Adrenal gland (tissue), 12 donors: ENCODE results near the gene NNMT. TPM values are rescaled to one million over a fixed set of nuclear protein-coding genes. Genes with fewer than 3 reads are reported as not detected.
A peak's percentile ranks its signal among the peaks of the same experiment; 100 is the strongest.

Source experiments
- DNase-seq, 7 donors: peaks; one replicate each; pipeline ENCODE4 v3.0.0-alpha.2; 2019 to 2020
- H3K27ac ChIP-seq, 5 donors: fragments of 200-600 bp; sonication (generic) in 4 of 5; 1 replicate in 3 of 5; 2 replicates in 2 of 5; pipeline versions ENCODE4 v1.5.1 to v1.8.0; 2016 to 2020; ENCODE audit warnings: mild to moderate bottlenecking in 1 of 5
- H3K27me3 ChIP-seq: fragments of 200-600 bp; 2 replicates; pipeline ENCODE4 v1.8.0; 2021
- H3K36me3 ChIP-seq, 2 donors: fragments of 200-600 bp; replicated peaks in 1 of 2; 1 replicate in 1 of 2; 2 replicates in 1 of 2; pipeline versions ENCODE4 v1.5.1 to v1.8.0; 2018 to 2022
- H3K4me1 ChIP-seq, 2 donors: fragments of 200-600 bp; replicated peaks in 1 of 2; 1 replicate in 1 of 2; 2 replicates in 1 of 2; pipeline versions ENCODE4 v1.5.1 to v1.8.0; 2018 to 2021
- H3K4me3 ChIP-seq, 4 donors: fragments of 200-600 bp; sonication (generic) in 3 of 4; one replicate each; pipeline ENCODE4 v1.5.1; 2016 to 2018
- H3K9me3 ChIP-seq, 3 donors: fragments of 200-600 bp; sonication (generic) in 1 of 3; replicated peaks in 1 of 3; 1 replicate in 2 of 3; 2 replicates in 1 of 3; pipeline versions ENCODE4 v1.5.1 to v1.8.0; 2016 to 2021
- CTCF ChIP-seq, 6 experiments: fragments of 450-650 bp in 4 of 6; fragments of 200-600 bp in 2 of 6; sonication (generic) in 1 of 6; IDR thresholded peaks; 1 replicate in 5 of 6; 2 replicates in 1 of 6; pipeline versions ENCODE4 v1.5.1 to v1.8.0; 2016 to 2021; ENCODE audit warnings: antibody characterized with exemption in 6 of 6, mild to moderate bottlenecking in 2 of 6, moderate library complexity in 1 of 6
- POLR2A ChIP-seq, 2 donors: fragments of 450-650 bp; IDR thresholded peaks; one replicate each; pipeline ENCODE4 v1.6.1; 2017; ENCODE audit warnings: antibody characterized with exemption in 2 of 2, mild to moderate bottlenecking in 2 of 2, moderate library complexity in 1 of 2
- WGBS, 4 donors: extraction: QIAGEN DNeasy Blood & Tissue Kit in 2 of 4; methylation state at CpG; one replicate each; pipeline versions ENCODE4 v1.1.5 to v1.1.7; 2013 to 2017; 5-methylcytosine and 5-hydroxymethylcytosine counted together
- intact Hi-C, 2 donors: fragments of 100-400 bp; cut with DNase I; formaldehyde crosslinking; loops; one replicate each; pipeline versions ENCODE4 v1.14.1 to v1.15.0; 2022 to 2023
- polyA plus RNA-seq, 3 donors: library from polyadenylated mRNA; stranded (reverse); fragments of 200-250 nt in 2 of 3; fragments of 350-450 nt in 1 of 3; fragmentation: Illumina TruSeq in 1 of 3; extraction: RNeasy Lipid Tissue Mini Kit (QIAGEN cat#74804) in 1 of 3; gene quantifications; one replicate each; pipeline ENCODE4 v1.2.3, GENCODE V29; 2013 to 2014
- total RNA-seq, 9 donors: library from RNA; depleted of rRNA in 4 of 9; stranded (reverse); fragments of >200 nt in 4 of 9; fragments of 120-200 nt in 1 of 9; fragmentation: NEBNext Ultra II Directional in 1 of 9; extraction: Animal tissue kit (Norgen Biotek cat#: 25700) in 1 of 9; gene quantifications; one replicate each; pipeline versions ENCODE4 v1.1.0 to v1.2.4, GENCODE V29; 2013 to 2023
- donor health status: healthy with polysubstance abuse.
- donor health status: Bipolar disorder and iron deficiency.
- donor health status: DM: yes; HTN: yes; CAD: no.
- donor health status: DM: no; HTN: no; CAD: no.
- donor health status: DM: no; HTN: no; CAD: no.
- donor health status: DM: yes; HTN: yes; CAD: no.

NNMT gene
- total and polyA plus RNA-seq, 12 donors: 0.94 to 354 (median 77.4) TPM

GRCh38 chr11:114308689-114309089, 12.5 kb downstream of the NNMT start:
- intact Hi-C loops: no loop called here
- peak overlapping the region in 3 of 5 donors; percentile 31 to 77 (median 62) for H3K27ac ChIP-seq
- no peaks in the 10 kb centered on the region for H3K27me3 ChIP-seq
- no peaks in the 10 kb centered on the region for H3K36me3 ChIP-seq
- WGBS, 4 donors: 59 to 74% (median 67%) methylated on average over 6 of the region's 6 CpGs
- H3K4me1 ChIP-seq: peaks cover 0 to 8% of the 10 kb centered on the region in 2 donors
- H3K4me3 ChIP-seq: peak overlapping the region in 1 of 4 donors; percentile 3
- TF ChIP-seq POLR2A (IDR thresholded peaks at IDR 0.05) (no peak), CTCF (IDR thresholded peaks at IDR 0.05) (no peak)
- peak in 1 of 7 donors; percentile 20 for DNase-seq
- no peaks in the 10 kb centered on the region for H3K9me3 ChIP-seq

DNA sequence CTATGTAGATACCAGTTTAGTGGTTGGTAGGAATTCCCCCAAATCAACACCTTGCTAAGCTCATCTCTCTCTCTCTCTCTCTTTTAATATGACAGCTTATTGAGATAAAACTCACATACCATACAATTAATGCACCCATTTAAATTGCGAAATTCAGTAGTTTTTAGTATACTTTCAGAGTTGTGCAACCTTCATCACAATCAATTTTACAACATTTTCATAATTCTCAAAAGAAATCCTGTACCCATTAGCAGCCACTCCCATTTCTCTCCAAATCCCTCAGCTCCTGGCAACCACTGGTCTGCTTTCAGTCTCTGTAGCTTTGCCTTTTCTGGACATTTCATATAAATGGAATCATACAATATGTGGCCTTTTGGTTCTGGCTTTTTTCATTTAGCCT, 13.3 kb downstream of the NNMT start:
- Histone ChIP-seq H3K27me3 (no peaks in the 10 kb centered on the region), H3K4me1 (peaks cover 0 to 8% of the 10 kb centered on the region in 2 donors), H3K36me3 (no peaks in the 10 kb centered on the region), H3K9me3 (no peaks in the 10 kb centered on the region), H3K4me3 (no peak overlapping the region), H3K27ac (peak overlapping the region in 2 of 5 donors; percentile 62 to 77)
- TF ChIP-seq CTCF (IDR thresholded peaks at IDR 0.05) (no peak), POLR2A (IDR thresholded peaks at IDR 0.05) (no peak)
- intact Hi-C loops: no loop called here
- no peak for DNase-seq
- WGBS, 4 donors: 75 to 83% (median 81%) methylated on average over 1 of the region's 1 CpG

GRCh38 chr11:114310095-114310494, 13.9 kb downstream of the NNMT start:
- TF ChIP-seq POLR2A (IDR thresholded peaks at IDR 0.05): no peak
- TF ChIP-seq CTCF (IDR thresholded peaks at IDR 0.05): no peak
- Histone ChIP-seq H3K4me3 (no peak overlapping the region), H3K36me3 (no peaks in the 10 kb centered on the region), H3K27me3 (no peaks in the 10 kb centered on the region), H3K9me3 (no peaks in the 10 kb centered on the region), H3K4me1 (peaks cover 0 to 8% of the 10 kb centered on the region in 2 donors), H3K27ac (peak overlapping the region in 1 of 5 donors; percentile 10)
- WGBS, 4 donors: 85 to 88% (median 86%) methylated on average over 2 of the region's 2 CpGs
- no peak for DNase-seq
- intact Hi-C loops: no loop called here

DNA sequence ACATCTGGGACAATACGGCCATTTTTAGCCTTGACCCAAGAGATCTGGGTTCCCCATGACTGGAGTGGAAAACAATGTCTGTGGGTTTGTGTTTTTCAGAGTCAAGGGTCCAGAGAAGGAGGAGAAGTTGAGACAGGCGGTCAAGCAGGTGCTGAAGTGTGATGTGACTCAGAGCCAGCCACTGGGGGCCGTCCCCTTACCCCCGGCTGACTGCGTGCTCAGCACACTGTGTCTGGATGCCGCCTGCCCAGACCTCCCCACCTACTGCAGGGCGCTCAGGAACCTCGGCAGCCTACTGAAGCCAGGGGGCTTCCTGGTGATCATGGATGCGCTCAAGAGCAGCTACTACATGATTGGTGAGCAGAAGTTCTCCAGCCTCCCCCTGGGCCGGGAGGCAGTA, 15.7 kb downstream of the NNMT start:
- no peak overlapping the region for H3K27ac ChIP-seq
- H3K4me3 ChIP-seq: no peak overlapping the region
- TF ChIP-seq POLR2A (IDR thresholded peaks at IDR 0.05) (no peak), CTCF (IDR thresholded peaks at IDR 0.05) (no peak)
- H3K27me3 ChIP-seq: no peaks in the 10 kb centered on the region
- intact Hi-C loops: no loop called here
- peaks cover 0 to 8% of the 10 kb centered on the region in 2 donors for H3K4me1 ChIP-seq
- WGBS, 4 donors: 85 to 92% (median 85%) methylated on average over 3 to 10 of the region's 10 CpGs
- H3K9me3 ChIP-seq: no peaks in the 10 kb centered on the region
- H3K36me3 ChIP-seq: no peaks in the 10 kb centered on the region
- DNase-seq: no peak
